GM19193 (cell line): ENCODE results near the gene TCEA3.

Experiments
- POLR2A ChIP-seq: IDR thresholded peaks from 4 replicates; pipeline ENCODE4 v1.6.1; 2011; ENCODE audit not compliant: insufficient read depth, insufficient read length; ENCODE audit errors: extremely low read depth

Gene TCEA3

GRCh38 chr1:23370709-23371584 lies 53.6 kb downstream of the TCEA3 start:
- no peak for TF ChIP-seq POLR2A

- no peak for TF ChIP-seq POLR2A
Observed at GRCh38 chr1:23370330-23370708, 54.2 kb downstream of the TCEA3 start.

GRCh38 chr1:23369335-23370013 lies 55.1 kb downstream of the TCEA3 start, which contains the start of gene ZNF436:
TSS of gene ZNF436 (minus strand) at chr1:23369836. CDS start at chr1:23368005, 1,831 bp downstream.
- TF ChIP-seq POLR2A: no peak

GRCh38 chr1:23368562-23369334 lies 55.8 kb downstream of the TCEA3 start:
- TF ChIP-seq POLR2A: peak; percentile 84

- TF ChIP-seq POLR2A: peak; percentile 71
Observed at GRCh38 chr1:23367791-23368561, 56.6 kb downstream of the TCEA3 start.

- no peak for TF ChIP-seq POLR2A
Observed at GRCh38 chr1:23367451-23367790, 57.1 kb downstream of the TCEA3 start.

- no peak for TF ChIP-seq POLR2A
Observed at GRCh38 chr1:23366598-23366997, 58.0 kb downstream of the TCEA3 start.

- no peak for TF ChIP-seq POLR2A
Observed at GRCh38 chr1:23366146-23366545, 58.4 kb downstream of the TCEA3 start.

GRCh38 chr1:23362218-23362713 lies 62.3 kb downstream of the TCEA3 start:
- no peak for TF ChIP-seq POLR2A

- no peak for TF ChIP-seq POLR2A
Observed at GRCh38 chr1:23358310-23358875, 66.2 kb downstream of the TCEA3 start.

- no peak for TF ChIP-seq POLR2A
Observed at GRCh38 chr1:23357138-23357908, 67.2 kb downstream of the TCEA3 start.

GRCh38 chr1:23356471-23357137 lies 67.9 kb downstream of the TCEA3 start:
- no peak for TF ChIP-seq POLR2A

GRCh38 chr1:23354245-23354644 lies 70.3 kb downstream of the TCEA3 start:
- no peak for TF ChIP-seq POLR2A
